ACC112 (cell line): ENCODE results near the gene HAUS6.
"Not testable (repeated sequence)": the region's sequence is repeated elsewhere in the genome, so short reads cannot be mapped to it uniquely, and the experiment has no call there.

Experiments used
- H2AFZ ChIP-seq: fragments of 200-600 bp; sonication (generic); one replicate; pipeline ENCODE4 v1.6.0; 2017; ENCODE audit warnings: antibody characterized with exemption, low read length; ENCODE audit not compliant: unreplicated experiment
- H3K27ac ChIP-seq: fragments of 200-600 bp; sonication (generic); 2 replicates; pipeline ENCODE4 v1.5.1; 2014; ENCODE audit warnings: low read depth, mild to moderate bottlenecking, antibody characterized with exemption, low read length, moderate library complexity
- H3K27me3 ChIP-seq: fragments of 200-600 bp; sonication (generic); 2 replicates; pipeline ENCODE4 v1.6.1; 2014; ENCODE audit warnings: mild to moderate bottlenecking, antibody characterized with exemption, low read length, moderate library complexity, mixed read lengths; ENCODE audit not compliant: insufficient read depth
- H3K36me3 ChIP-seq: fragments of 200-600 bp; sonication (generic); 2 replicates; pipeline ENCODE4 v1.6.1; 2016; ENCODE audit warnings: mild to moderate bottlenecking, antibody characterized with exemption, low read length, moderate library complexity, mixed read lengths; ENCODE audit not compliant: insufficient read depth
- H3K4me1 ChIP-seq: fragments of 200-600 bp; sonication (generic); one replicate; pipeline ENCODE4 v1.6.1; 2016; ENCODE audit warnings: low read length, mixed read lengths; ENCODE audit not compliant: insufficient read depth, unreplicated experiment, control insufficient read depth
- H3K4me3 ChIP-seq: fragments of 200-600 bp; sonication (generic); 2 replicates; pipeline ENCODE4 v1.5.1; 2014; ENCODE audit warnings: mild to moderate bottlenecking, low read depth, low read length
- H3K79me2 ChIP-seq: fragments of 200-600 bp; sonication (generic); one replicate; pipeline ENCODE4 v1.6.0; 2016; ENCODE audit warnings: low read length; ENCODE audit not compliant: control insufficient read depth, unreplicated experiment, insufficient read depth

The HAUS6 gene

GRCh38 chr9:19102631-19103345 lies at the start of gene HAUS6:
TSS of gene HAUS6 (minus strand) at chr9:19102904. CDS start at chr9:19102651, 253 bp downstream.
- Histone ChIP-seq H3K27ac (peak within 1 kb of the TSS; percentile 53), H2AFZ (peak within 1 kb of the TSS; percentile 98), H3K27me3 (no peaks in the 10 kb centered on the region), H3K36me3 (no peaks in the 10 kb centered on the region), H3K4me1 (peaks cover 11% of the 10 kb centered on the region), H3K79me2 (peaks cover 42% of the 10 kb centered on the region), H3K4me3 (peak within 1 kb of the TSS; percentile 88)

- peaks cover 23% of the 10 kb centered on the region for H3K4me1 ChIP-seq
These were observed 49.4 kb upstream of the HAUS6 start for GRCh38 chr9:19152160-19152498.

GRCh38 chr9:19151425-19152159 lies 48.9 kb upstream of the HAUS6 start:
- no peak overlapping the region for H2AFZ ChIP-seq
- no peak overlapping the region for H3K27ac ChIP-seq
- H3K79me2 ChIP-seq, result no peaks in the 10 kb centered on the region
- H3K4me3 ChIP-seq, result no peak overlapping the region
- H3K27me3 ChIP-seq, result no peaks in the 10 kb centered on the region
- H3K36me3 ChIP-seq, result no peaks in the 10 kb centered on the region
- peaks cover 23% of the 10 kb centered on the region for H3K4me1 ChIP-seq

More at GRCh38 chr9:19152160-19152498, 49.4 kb upstream of the HAUS6 start:
- H3K36me3 ChIP-seq, H3K79me2 ChIP-seq, H3K4me3 ChIP-seq, H3K27me3 ChIP-seq, H2AFZ ChIP-seq, H3K27ac ChIP-seq: not testable (repeated sequence)

GRCh38 chr9:19149230-19149629 lies 46.5 kb upstream of the HAUS6 start:
- no peaks in the 10 kb centered on the region for H3K27me3 ChIP-seq
- H2AFZ ChIP-seq, result no peak overlapping the region
- H3K4me1 ChIP-seq, result peaks cover 9% of the 10 kb centered on the region
- H3K79me2 ChIP-seq, result no peaks in the 10 kb centered on the region
- H3K36me3 ChIP-seq, result no peaks in the 10 kb centered on the region
- H3K4me3 ChIP-seq, result no peak overlapping the region
- H3K27ac ChIP-seq, result no peak overlapping the region

DNA sequence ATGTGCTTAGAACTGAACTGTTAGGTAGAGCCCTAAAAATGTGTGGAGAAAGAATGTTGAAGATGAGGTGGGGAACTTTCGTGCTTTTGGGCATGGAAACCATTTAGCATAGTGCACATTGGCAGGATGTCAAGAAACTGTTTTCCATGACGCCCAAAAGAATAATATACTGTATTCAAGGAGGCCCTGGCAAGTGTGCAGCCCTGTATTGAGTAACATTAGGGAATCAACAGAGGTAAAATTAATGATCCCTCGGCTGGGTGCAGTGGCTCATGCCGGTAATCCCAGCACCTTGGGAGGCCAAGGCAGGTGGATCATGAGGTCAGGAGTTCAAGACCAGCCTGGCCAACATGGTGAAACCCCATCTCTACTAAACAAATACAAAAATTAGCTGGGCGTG lies 45.5 kb upstream of the HAUS6 start:
- H3K79me2 ChIP-seq, result no peaks in the 10 kb centered on the region
- no peaks in the 10 kb centered on the region for H3K4me1 ChIP-seq
- no peak overlapping the region for H3K4me3 ChIP-seq
- H3K27me3 ChIP-seq, result no peaks in the 10 kb centered on the region
- H3K27ac ChIP-seq, result no peak overlapping the region
- no peak overlapping the region for H2AFZ ChIP-seq
- no peaks in the 10 kb centered on the region for H3K36me3 ChIP-seq

DNA sequence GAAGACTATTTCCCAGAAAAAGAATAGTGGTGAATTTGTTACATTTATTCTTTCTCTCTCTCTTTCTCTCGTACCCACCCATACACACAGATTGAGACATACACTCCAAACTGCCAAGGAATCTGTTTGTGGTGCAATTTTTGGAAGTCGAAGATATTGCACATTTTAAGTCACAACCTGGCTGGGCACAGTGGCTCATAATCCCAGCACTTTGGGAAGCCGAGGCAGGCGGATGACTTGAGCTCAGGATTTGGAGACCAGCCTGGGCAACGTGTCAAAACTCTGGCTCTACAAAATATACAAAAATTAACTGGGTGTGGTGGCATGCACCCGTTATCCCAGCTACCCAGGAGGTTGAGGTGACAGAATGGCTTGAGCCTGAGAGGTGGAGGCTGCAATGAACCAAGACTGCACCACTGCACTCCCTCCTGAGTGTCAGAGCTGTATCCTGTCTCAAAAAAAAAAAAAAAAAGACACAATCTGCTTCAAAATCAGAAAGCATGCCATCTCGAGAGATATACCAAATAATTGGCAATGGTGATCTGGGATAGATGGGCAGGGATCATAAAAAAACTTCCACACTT lies 43.8 kb upstream of the HAUS6 start:
- no peaks in the 10 kb centered on the region for H3K79me2 ChIP-seq
- no peak overlapping the region for H2AFZ ChIP-seq
- H3K27me3 ChIP-seq, result no peaks in the 10 kb centered on the region
- H3K36me3 ChIP-seq, result no peaks in the 10 kb centered on the region
- H3K27ac ChIP-seq, result no peak overlapping the region
- no peak overlapping the region for H3K4me3 ChIP-seq
- H3K4me1 ChIP-seq, result peaks cover 13% of the 10 kb centered on the region

DNA sequence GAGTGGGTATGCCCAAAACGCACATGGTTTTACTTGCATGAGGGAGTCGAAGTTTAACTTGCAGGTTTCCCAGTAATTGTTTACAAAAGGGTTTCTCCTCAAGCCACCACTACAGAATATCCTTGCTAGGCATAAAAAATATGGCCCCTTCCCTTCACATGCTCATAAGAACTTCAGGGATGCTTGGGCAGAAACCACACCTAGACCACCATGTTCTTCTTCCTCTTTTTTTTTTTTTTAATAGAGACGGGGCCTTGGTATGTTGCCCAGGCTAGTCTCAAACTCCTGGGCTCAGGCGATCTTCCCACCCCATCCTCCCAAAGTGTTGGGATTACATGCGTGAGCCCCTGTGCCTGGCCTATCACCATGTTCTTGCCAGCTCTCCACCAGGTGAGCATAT lies 43.2 kb upstream of the HAUS6 start:
- no peak overlapping the region for H3K4me3 ChIP-seq
- no peaks in the 10 kb centered on the region for H3K79me2 ChIP-seq
- no peaks in the 10 kb centered on the region for H3K27me3 ChIP-seq
- no peak overlapping the region for H3K27ac ChIP-seq
- H2AFZ ChIP-seq, result no peak overlapping the region
- H3K4me1 ChIP-seq, result peaks cover 13% of the 10 kb centered on the region
- no peaks in the 10 kb centered on the region for H3K36me3 ChIP-seq

GRCh38 chr9:19140259-19140658 lies 37.6 kb upstream of the HAUS6 start:
- Histone ChIP-seq H3K27ac (no peak overlapping the region), H3K4me3 (no peak overlapping the region), H3K4me1 (peaks cover 26% of the 10 kb centered on the region), H2AFZ (no peak overlapping the region), H3K79me2 (no peaks in the 10 kb centered on the region), H3K36me3 (no peaks in the 10 kb centered on the region), H3K27me3 (no peaks in the 10 kb centered on the region)

DNA sequence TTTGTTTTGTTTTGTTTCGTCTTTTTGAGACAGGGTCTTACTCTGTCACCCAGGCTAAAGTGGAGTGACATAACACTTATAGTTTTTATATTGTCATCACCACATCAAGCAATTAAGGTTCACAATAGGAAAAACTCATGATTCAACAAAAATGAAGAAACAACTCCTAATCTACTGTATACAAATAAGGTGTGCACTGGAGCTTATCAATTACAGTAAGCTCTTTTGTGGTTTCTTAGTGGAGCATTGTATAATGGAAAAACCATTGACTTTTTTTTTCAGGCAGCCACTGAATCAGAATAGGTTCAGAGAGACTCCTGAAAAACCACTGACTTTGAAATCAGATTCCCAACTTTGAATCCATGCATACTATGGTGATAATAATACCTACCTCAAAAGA lies 35.4 kb upstream of the HAUS6 start:
- Histone ChIP-seq H3K27me3 (no peaks in the 10 kb centered on the region), H3K4me1 (peaks cover 38% of the 10 kb centered on the region), H3K36me3 (no peaks in the 10 kb centered on the region), H3K79me2 (no peaks in the 10 kb centered on the region), H3K27ac (peak overlapping the region; percentile 49; the same call in 1 of the 2 replicates), H2AFZ (peak overlapping the region; percentile 37), H3K4me3 (no peak overlapping the region)

DNA sequence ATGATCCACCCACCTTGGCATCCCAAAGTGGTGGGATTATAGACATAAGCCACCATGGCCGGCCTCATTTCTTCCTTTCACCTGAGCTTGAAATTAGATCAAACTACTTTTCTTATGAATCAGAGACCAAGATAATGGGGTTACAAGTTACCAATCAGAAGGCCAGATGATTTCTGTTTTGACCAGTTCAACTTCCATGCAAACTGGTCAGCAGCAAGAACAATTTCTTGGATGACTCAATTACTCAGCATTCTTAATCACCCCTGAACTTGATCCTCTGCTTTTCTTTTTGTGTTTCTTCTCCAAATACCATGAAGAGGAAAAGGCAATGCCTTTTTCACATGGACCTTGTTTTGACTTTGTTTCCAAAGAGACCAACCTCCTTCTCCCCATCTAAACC lies 34.6 kb upstream of the HAUS6 start:
- H3K79me2 ChIP-seq, result no peaks in the 10 kb centered on the region
- H3K4me3 ChIP-seq, result no peak overlapping the region
- H3K27ac ChIP-seq, result peak overlapping the region; percentile 49
- no peaks in the 10 kb centered on the region for H3K36me3 ChIP-seq
- H3K4me1 ChIP-seq, result peaks cover 31% of the 10 kb centered on the region
- peak overlapping the region; percentile 37 for H2AFZ ChIP-seq
- H3K27me3 ChIP-seq, result no peaks in the 10 kb centered on the region

DNA sequence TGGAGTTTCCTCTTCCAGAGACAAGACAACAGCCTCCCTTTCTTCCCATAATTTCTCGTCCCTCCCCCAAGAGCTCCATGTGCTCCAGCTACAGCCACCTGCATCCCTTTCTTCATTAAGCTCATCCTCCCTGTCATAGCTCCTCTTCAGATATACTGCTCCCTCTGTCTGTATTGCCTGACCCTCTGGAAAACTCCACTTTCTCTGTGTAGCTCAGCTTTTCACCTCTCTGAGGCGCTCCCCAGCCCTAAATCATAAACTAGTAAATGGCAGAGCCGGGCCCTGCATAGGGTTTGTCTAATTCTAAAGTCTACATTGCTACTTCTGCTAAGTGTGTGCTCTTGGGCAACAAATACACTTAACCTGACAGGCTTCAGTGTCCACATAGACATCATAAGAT lies 33.4 kb upstream of the HAUS6 start:
- H3K4me3 ChIP-seq, result no peak overlapping the region
- H3K36me3 ChIP-seq, result no peaks in the 10 kb centered on the region
- H3K27me3 ChIP-seq, result no peaks in the 10 kb centered on the region
- no peak overlapping the region for H3K27ac ChIP-seq
- H3K4me1 ChIP-seq, result peaks cover 26% of the 10 kb centered on the region
- no peaks in the 10 kb centered on the region for H3K79me2 ChIP-seq
- no peak overlapping the region for H2AFZ ChIP-seq
